HG03442 (cell line): ENCODE data around the gene FAM98A.

Source experiments
- ATAC-seq: cut with Tn5 transposase; IDR thresholded peaks from one replicate; pipeline ENCODE4 v1.9.1; 2021; ENCODE audit warnings: mild to moderate bottlenecking, moderate library complexity; ENCODE audit not compliant: unreplicated experiment

Gene FAM98A

DNA sequence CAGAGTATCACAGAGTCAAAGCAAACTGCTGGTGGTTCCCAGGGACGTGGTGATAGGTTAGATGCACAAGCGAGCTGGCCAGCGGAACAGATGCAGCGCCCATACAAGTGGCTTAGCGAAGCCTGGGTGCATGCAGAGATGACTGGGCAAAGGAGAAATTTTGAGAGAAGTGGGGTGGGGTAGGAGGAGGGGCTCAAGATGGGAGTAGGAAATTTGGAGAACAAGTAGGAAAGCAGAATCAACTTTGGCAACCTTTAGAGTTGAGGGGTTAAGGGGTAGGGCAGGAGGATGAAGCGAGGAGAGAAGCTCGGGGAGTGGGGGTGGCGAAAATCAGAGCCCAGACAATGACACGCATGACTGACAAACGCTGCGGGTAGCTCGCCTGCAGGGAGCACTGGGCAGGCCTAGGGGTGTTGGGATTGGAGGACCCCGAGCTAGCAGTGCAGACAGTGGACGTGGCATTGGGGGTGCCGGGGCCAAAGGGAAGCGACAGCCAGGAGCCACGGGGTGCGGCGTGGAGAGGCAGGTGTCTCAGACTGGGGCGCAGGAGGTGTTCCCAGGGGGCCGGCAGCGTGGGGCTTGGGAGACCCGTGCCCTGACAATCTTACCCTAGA is 431 bp downstream of the FAM98A start:
- peak; percentile 47 for ATAC-seq

GRCh38 chr2:33597026-33597425 is 2.1 kb downstream of the FAM98A start:
- ATAC-seq = no peak

- ATAC-seq = no peak
These were observed 3.7 kb downstream of the FAM98A start for GRCh38 chr2:33595385-33595784.

DNA sequence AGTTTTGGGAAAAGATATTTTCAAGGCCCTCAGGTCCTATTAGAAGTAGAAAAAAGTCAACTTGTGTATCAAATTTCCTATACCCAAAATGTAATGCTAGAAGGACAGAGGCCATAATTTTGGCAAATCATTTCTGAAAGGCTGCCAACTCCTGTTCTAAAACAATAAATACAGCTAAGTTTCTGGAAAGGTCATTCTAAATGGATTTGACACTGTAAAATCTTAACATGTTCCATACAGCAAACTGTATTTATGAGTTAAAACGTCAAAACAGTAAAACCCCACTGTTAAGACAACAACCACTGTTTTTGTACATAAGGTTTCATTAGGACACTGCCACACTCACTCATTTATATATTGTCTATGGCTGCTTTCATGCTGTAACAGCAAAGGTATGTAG is 9.7 kb downstream of the FAM98A start:
- ATAC-seq = no peak

DNA sequence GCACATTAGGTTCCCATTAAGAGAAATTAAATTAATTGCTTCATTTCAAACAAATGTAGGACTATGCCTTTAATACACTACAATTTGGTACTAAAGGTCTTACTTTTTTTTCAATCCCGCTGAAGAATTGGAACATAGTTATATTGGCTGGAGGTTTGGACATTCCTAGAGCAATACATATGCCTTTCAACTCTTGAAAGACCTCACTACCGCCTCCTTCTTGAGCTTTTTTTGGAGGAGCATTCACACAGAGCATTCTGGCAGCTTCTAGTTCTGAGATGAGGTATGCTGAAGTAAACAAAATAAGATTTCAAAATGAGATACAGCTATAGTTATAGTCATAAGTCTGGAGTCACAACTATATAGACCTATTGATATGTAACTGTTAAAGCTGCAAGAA is 10.9 kb downstream of the FAM98A start:
- no peak for ATAC-seq

- no peak for ATAC-seq
These were observed 12.3 kb downstream of the FAM98A start for GRCh38 chr2:33586766-33587165.

DNA sequence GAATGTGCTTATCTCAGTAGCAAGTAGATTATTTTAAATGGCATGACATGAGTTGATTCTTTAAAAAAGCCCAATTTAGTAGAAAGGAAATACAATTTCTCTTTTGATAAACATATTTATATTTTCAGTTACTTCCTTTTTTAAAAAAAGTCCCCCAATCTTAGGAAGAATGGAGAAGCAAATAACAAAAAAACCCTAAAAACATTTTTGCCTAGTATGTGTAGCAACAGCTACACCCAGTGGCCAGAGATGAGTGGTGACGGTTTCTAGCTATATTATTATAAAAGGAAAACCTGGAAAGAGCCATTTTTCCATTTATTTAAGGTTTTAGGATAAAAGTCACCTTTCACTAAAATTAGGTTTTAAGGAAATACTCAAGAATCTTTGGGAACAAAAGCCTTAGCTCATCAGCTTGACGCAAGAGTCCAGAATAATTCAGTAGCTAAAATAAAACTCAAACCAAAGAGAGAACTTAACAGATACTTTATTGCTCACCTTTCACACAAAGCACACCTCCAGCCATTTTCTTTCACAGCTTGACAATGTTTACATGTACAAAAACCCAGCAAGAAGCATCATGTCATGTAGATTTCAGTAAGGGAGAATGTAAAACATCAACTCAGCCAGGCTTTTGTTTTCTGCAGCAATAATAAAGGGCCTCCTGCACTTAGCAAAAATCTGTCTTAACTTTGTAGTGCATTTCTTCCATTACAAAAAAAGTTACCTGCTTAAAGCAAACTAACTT is 15.7 kb downstream of the FAM98A start:
- peak; percentile 70 for ATAC-seq

DNA sequence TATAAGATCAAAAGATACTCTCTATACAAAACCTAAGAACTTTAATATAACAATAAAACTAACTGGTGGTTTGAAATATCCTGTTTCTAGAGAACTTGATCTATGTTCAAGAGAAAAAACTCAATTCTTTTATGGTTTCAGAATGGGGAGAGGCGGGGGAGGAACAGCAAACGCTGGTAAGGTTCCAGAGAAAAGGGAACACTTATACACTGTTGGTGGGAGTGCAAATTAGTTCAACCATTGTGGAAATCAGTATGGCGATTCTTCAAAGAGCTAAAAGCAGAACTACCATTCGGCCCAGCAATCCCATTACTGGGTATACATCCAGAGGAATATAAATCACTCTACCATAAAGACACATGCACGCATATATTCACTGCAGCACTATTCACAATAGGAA is 17.2 kb downstream of the FAM98A start:
- ATAC-seq = no peak

- ATAC-seq = no peak
These were observed 19.9 kb downstream of the FAM98A start for GRCh38 chr2:33579227-33579626.

GRCh38 chr2:33577668-33578067 is 21.4 kb downstream of the FAM98A start:
- ATAC-seq = no peak

GRCh38 chr2:33577084-33577483 is 22.0 kb downstream of the FAM98A start:
- no peak for ATAC-seq

- no peak for ATAC-seq
These were observed 25.4 kb downstream of the FAM98A start for GRCh38 chr2:33573657-33574056.

DNA sequence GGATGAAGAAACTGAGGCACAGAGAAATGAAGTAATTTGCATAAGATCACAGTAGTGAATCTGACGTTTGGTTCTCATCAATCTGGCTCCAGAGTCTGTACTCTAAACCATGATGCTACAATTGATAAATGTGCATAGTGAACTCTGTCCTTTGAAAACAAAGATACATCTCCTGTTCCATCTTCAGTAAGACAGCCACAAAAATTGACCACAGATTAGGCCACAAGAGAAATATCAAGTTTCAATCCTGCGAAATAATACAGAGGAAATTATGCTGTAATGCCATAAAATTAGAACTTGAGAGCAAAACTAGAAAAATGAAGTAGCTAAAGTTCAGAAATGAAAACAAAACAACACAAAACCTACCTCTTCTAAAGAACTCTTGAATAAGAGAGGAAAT is 28.4 kb downstream of the FAM98A start:
- ATAC-seq = no peak

DNA sequence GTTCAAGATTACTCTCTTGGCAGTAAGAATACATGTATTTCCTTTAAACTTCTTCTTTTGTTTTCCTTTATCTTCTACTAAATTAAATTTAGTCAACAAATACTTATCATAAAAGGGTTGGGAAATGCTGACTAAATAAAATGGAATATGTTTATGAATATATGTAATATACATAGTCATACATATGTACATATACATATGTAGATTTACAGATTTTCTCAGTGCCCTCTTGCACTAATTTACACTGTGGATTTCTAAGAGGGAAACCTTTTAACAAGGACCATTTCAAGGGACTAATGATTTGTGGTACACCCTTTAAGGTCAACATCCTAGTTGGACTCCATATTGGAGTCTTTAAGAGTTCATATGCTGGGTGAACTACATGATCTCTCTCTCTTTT is 37.2 kb downstream of the FAM98A start:
- ATAC-seq = no peak

- no peak for ATAC-seq
These were observed 39.1 kb downstream of the FAM98A start for GRCh38 chr2:33560017-33560416.

DNA sequence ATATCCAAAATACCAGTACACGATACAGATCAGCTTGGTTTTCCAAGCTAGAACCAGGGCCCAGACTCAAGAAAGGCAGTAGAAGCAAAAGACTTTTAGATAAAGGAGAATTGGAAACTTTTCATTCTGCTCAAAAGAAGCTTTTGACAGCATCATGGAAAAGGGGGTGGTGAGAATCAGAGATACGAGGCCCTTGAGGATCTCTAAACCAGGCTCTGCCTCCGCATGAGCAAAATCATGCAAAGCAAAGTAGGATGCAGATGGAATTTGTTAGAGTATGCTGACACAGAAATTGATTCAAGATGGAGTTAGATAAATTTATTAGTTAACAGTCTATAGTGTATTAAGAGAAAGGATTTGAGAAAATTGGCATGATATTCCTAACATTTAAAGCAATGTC is 39.8 kb downstream of the FAM98A start:
- no peak for ATAC-seq

- ATAC-seq = no peak
These were observed 43.4 kb downstream of the FAM98A start for GRCh38 chr2:33555681-33556080.

GRCh38 chr2:33552758-33553461 is 46.2 kb downstream of the FAM98A start:
- no peak for ATAC-seq

DNA sequence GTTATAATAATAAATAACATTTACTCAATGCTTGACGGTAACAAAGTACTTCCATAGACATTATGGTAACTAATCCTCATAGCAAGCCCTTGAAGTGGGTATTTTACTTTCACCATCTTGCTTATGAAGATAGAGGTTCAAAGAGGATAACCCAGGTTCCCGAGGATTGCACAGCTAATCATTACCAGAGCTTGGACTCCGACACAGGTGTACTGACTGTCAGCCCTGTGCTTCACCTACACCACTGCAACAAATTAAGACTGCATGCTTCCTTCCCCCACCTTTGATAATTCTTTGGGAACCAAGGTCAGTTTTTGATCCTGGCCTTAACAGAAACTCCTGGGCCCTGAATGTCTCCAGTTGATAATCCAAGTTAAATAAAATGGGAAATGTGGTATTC is 48.9 kb downstream of the FAM98A start:
- no peak for ATAC-seq

- ATAC-seq = no peak
These were observed 57.9 kb downstream of the FAM98A start for GRCh38 chr2:33541243-33541642.

DNA sequence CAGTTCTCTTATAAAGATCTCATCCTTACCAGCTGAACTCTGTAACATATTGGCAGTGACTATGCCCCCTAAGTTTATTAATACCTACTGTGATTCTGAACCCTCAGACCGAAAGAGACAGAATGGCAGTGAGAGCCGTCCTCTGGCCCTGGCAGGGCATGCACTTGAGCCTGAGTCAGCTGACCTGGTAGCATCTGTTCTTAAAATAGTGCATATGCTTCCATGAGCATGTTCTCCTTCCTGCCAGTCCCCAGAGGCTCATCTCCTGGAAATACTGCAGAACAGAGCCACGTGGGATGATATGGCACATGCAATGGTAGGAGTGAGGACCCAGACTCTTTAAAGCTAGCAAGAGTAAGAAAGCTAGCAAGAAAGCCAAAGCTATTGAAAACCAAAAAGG is 63.7 kb downstream of the FAM98A start:
- no peak for ATAC-seq
